DMS79 (cell line): ENCODE results near the gene COL4A3.
"Not testable (repeated sequence)": the region's sequence is repeated elsewhere in the genome, so short reads cannot be mapped to it uniquely, and the experiment has no call there.

Experiments used
- DNase-seq: peaks from one replicate; lab custom pipeline; 2025; lab: John Stamatoyannopoulos, UW

Gene COL4A3

DNA sequence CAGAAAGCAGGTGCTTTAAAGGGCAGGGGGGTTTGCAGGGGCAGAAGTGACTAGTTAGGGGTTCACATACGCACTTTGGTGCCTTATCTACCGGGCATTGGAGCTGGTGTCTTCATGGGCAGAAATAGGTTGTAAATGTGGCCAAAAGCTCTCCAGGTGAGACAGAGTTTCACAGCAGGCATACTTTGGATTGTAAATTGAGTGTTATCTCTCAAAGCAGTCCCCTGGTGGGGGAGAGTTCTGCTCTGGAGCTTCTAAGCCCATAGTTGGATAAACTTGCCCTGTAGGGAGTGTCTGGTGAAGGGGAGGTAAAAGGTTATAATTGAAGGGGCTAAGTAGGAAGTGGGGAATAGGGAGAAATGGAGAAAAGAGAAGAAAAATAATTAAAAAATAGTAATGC, 43.1 kb downstream of the COL4A3 start:
- DNase-seq = no peak

DNA sequence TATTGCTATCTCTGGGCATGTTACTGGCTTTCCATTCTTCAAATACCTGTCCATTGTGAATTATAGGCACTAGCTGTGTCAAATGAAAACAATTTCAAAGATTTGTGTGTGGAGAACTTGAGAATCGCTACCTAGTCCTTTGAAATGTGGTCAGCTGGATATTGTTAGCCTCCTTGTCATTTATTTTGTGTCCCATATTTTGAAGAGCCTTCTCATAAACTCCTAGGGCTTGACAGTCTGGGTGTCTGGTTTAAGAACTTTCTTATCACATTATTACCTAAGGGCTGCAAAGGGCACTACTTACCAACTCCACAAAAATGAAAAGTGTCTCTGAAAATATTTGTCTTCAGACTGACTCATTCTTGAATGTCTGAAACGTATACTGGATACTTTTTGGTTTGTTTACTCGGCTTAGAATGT, 50.2 kb downstream of the COL4A3 start:
- no peak for DNase-seq

DNA sequence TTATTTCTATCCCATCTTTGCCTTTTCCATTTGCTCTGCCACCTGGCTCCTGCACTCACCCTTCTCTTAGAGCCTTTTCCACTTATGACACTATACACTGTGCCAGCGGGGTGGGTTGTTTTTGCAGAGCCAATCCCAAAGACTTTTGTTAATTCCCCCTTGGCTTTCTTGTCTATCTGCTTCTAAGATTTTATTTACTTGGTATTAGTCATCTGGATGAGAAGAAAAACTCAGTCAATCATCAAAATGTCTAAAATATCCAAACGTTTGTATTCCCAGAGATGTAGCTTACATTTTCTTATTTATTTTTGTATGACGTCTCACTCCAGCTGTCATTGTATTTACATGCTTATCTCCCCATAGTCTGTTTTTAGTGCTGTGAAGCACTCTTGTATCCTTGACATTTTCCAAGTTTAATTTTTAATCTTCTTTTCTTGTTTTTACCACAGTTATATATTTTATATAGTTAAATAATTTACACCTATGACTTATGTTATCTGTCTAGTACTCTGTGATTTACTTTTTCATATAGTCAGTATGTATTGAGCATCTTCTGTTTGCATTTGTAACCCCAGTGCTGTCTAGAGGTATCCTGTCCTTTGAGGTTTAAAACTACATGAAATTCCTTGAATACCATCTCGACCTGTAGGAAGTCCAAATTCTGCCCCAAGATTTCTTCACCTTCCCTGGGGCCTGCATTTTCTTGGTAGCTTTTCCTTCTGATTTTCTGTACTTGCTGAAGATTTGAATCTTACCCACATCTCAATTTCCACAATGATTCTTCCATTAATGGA, 55.1 kb downstream of the COL4A3 start:
- DNase-seq = no peak

DNA sequence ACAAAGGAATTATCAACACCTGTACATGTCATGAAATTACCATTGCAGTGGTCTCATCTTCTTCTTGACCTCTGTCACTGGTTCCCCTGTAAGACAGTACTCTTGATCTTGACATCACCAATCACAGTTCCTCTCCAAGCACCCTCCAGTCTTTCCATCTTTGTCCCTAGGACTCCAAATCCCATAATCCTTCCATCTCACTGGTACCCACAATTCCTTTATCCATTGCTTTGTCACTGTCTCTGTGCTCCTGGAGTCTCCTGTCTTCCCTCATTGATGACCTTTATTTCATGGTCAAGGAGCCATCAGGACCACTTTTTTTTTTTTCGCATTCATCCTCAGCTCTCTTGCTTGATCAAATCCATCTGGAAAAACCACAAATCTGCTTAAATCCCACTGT, 56.7 kb downstream of the COL4A3 start:
- no peak for DNase-seq

DNA sequence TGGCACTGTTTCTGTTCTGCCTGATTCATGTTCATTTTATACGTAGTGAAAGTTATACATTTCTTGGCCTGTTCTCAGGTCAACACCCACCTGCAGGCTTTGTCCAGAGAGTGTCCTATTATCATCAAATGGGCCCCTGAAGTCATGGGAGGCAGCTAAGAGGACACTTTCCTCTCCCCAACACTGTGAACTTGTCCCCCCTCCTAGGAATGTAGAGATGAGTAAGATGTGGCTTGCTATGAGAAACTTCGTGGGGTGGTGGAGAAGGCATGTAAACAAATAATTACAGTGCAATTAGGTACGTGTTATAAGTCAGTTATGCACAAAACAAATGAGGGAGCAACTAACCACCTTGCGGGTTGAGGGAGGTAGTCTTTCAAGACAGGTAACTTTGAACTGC, 57.9 kb downstream of the COL4A3 start:
- no peak for DNase-seq

DNA sequence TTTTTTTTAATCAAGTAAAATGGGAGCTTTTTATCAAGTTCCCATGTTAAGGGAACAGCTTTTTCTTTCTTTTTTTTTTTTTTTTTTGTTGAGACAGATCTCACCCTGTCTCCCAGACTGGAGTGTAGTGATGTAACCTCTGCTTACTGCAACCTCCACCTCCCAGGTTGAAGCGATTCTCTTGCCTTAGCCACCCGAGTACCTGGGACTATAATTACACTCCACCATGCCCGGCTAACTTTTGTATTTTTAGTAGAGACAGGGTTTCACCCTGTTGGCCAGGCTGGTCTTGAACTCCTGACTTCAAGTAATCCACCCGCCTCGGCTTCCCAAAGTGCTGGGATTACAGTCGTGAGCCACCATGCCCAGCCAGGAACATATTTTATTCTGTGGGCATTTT, 61.2 kb downstream of the COL4A3 start:
- DNase-seq = not testable (repeated sequence)

DNA sequence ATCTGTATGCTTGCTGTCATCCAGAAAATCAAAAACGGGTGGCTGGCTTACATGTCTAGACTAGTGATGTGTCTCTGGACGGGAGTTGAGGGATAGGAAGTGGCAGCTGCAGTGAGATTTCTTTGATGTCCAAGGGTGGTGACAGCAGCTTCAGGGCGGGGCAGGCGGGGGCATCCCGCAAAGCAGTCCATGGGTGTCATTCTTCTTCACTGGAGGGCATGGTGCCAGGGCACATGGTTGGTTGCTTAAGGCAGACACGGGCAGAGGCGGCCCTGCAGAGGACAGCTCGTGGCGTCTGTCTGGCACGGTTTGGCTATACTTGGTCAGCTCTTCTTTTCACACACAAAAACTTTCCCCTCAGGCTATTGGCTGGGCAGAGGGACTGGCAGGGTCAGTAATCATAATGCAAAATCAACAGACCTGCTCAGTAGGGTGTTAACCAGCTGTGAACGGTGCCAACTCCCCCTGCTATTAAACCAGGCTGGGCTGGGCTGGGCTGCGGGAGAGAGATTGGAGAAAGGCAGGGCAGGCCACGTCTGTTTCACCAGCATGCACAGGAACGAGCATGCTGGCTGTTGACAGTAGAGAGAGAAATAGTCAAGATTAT, 63.7 kb downstream of the COL4A3 start:
- no peak for DNase-seq

DNA sequence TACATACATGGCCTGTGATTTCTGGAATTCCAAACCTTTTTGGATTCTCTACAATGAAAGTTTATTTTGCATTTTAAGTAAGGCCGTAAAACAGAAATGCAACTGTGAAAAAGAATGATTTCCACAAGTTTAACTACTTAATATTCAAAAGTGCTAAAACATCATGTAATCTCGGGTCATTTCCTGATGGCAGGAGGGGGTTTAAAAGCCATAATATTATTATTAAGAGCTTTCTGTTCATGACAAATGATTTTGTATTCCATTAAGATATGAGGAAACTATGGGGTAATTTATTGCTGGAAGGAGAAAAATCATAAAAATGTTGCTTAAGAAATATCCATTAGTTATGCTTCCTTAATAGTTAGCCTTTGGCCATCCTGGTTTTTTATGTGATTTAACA, 65.7 kb downstream of the COL4A3 start:
- no peak for DNase-seq

DNA sequence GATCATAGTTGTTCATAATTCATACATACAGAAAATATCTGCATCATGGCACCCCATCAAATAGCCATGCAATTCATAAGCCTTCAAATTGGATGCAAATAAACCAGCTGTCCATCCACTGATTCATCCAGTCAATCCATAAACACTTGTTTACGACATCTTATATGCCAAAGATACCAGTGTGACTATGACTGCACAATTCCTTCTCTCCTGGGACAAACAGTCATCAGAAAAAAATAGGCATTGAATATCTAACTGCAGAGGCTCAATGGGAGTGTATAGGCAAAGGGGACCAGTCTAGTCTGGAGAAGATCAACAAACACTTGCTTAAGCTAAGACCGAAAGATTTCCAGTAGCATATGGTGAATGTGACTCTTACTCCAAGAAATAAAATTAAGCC, 70.0 kb downstream of the COL4A3 start:
- no peak for DNase-seq

DNA sequence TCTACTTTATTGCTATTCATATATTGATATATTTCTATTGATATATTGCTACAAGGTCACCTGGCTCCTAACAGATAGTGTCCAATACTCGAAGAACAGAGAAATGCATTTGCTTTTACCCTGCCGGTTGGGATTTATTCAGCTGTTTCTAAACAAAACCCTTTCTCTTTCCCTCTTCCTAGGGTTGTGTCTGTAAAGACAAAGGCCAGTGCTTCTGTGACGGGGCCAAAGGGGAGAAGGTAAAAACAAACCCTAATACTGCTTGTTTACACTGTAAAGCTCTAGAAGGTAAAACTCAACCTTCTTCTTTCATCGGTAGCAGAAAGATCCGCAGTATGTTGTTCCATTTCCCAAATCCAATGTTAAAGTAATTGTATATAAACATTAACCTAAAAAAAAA, 73.4 kb downstream of the COL4A3 start:
- DNase-seq = no peak

DNA sequence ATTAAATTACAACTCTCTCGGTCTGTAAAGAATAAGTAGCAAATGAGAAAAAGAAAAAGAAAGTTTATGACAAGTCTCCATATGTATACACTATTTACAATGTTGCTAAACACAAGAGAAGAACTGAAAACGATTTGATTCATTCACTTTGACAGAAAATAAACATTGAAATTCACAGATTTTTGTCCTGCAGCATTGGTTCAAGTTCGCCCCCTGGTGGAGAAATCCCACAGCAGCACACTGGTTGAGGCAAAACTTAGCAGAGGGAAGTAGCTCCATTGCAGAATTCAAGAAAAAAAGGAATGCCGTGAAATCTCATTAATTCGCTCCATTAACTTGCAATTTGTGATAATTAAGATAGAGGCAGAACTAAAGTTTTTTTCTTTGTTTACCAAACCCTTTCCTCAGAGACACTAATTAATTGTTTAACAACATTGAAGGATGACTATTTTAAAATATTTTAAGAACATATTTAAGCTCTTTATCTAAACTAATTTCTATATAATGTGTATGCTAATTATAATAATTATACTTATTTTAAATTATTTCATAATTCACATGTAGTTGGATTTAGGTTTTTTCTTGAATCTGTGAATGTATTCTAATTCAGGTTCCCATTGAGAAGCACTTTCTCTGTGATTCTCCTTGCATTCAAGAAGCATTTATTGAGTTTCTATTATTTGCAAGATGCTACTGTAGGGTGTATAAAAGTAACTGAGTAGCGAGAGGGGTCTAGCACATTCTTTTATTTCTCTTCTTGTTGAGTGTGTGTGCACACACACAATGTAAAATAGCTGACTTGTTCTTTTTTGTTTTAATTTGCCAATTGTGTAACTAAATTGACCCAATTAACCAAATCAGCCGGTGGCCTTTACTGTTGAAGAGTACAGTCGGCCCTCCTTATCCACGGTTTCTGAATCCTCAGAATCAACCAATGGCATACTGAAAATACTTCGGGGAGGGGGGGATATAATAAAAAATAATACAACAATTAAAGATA, 74.1 kb downstream of the COL4A3 start:
- DNase-seq = no peak

DNA sequence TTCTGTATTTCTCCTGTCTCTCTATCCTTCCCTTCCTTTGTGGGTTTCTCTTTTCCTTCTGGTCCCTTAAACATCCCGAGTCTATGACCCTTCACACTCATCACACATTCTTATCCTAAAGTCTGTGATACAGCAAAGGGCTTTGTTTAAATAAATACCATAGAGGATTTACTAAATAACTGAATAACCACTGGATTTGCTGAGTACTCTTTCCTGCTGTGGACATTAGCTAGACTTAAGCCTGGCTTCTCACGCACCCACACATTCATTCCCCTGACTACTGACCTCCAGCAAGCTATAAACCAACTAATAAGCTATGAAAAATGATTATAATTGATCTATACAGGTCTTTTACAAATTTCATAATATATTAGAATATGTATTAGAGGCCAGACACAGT, 76.6 kb downstream of the COL4A3 start:
- no peak for DNase-seq

DNA sequence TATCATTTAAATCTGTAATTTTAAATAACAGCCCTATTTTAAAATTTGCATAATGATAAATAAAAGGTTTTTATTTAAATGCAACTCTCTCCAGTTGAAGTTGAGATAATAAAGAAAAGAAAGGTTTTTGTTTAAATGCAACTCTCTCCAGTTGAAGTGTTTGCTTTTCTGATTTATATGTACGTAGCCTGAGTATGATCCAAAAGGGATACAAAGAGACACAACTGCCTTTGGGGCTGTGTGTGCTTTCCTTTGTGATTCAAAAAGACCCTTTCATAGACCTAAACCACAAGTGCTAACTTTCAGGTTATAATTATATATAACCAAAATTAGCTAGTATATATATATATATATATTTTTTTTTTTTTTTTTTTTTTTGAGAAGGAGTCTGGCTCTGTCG, 84.5 kb downstream of the COL4A3 start:
- no peak for DNase-seq

DNA sequence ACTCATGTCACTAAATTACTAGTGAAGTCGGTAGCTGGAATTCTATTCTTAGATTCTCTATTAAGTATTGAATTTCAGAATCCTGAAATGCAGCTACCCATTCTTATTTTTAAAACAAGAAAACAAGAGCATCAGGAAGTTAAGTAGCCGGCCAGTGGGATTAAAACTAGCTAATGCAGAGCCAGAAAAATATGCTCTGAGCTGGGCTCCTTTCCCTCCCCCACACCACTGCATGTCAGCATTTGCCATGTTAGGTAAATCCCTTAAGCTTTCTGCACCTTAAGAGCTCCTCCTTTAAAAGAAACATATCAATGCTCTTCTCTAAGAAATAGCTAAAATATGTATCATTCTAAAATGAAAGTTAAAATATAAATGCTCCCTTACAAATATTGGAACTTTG, 88.4 kb downstream of the COL4A3 start:
- DNase-seq = no peak

DNA sequence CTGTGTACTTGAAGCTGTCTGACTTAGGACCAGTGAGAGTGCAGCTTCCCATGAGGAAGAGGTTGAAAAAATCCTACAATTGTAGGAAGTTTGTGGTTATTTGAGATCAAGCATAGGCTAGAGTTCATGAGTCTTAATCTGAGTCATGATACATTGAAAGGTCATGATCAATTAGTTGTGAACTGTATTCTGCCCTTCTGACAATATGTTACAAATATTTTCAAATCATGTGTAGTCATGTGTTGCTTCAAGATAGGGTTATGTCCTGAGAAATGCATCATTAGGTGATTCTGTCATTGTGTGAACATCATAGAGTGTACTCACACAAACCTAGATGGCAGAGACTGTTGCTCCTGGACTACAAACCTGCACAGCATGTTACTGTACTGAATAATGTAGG, 92.2 kb downstream of the COL4A3 start:
- no peak for DNase-seq

DNA sequence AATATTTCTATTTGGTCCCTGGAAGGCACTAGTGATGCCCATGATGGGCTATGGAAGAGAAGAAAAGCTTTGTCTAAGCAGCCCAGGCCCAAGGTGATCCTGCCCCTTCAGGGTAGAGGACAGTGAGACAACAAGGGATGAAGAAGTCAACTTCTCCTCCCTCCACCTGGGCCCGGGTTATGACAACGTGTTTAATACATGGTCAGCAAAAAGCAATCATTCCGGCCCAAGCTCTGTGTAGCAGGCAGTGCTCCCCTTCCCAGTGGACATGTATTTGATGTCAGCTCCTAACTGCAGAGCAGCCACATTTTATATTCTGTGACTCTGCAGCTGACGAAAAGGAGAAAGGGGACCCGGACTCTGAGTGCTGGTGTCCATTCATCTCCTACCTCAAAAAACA, 93.4 kb downstream of the COL4A3 start:
- no peak for DNase-seq

DNA sequence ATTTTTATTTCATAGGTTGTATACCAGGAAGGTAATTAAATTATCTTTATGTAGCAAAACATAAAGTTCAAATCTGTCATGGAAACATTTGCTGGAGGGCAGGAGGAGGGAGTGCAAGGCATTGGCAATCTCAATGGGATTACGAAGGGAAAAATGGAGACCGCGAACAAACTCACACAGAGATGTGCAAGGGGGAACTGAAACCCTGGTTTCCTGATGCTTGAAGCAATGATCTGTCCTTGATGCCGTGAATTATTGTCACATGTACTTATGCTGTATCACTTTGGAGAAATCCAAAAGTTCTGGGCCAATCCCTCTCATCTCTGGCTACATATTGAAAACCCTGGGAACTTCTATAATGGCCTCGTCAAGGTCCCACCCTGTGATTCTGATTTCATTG, 95.6 kb downstream of the COL4A3 start:
- DNase-seq = no peak

DNA sequence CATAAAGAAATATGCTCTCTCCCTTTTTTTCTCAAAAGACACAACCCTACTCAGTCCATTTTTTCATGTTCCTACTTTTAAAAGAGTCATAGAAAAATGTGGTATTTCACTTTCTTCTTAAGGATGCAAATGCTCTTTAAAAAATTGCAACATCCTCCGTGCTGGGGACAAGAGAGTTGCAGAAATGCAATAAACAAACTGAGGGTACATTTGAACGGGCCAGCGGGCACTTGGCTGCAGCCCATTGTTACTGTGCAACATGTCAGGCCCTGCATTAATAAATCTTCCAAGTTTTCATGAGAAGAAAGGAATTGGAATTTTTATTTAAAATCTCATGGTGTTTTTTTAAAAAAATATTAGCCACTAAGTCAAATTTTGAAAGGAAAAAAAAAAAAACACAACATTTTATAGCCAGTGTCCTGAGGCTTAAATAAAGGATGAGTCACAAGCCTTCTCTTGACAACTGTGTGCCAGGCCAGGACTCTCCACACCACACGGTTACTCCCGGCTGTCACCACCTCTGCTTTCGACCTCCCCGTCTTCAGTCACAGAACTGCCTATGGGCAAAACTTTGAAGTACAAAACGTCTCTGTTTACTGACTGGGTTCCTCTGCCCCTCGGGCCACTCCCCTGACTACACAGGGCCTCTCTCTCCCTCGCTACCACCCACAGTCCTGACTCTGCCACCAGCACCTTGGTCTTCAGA, 103.1 kb downstream of the COL4A3 start:
- no peak for DNase-seq

DNA sequence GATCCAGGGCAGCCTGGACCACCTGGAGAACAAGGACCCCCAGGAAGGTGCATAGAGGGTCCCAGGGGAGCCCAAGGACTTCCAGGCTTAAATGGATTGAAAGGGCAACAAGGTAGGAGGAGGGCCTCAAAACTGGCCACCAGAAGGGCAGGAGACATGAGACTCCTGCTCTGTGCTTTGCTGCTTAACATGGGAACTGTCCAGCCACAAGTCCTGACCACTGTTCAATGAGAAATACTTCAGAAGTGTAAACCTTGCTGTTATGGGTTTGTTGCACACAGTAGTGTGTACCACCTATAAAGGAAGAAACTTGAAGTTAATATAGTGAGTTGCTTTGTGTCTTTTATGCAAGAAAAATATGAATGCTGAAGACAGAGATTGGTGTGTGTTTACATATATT, 116.5 kb downstream of the COL4A3 start:
- no peak for DNase-seq

DNA sequence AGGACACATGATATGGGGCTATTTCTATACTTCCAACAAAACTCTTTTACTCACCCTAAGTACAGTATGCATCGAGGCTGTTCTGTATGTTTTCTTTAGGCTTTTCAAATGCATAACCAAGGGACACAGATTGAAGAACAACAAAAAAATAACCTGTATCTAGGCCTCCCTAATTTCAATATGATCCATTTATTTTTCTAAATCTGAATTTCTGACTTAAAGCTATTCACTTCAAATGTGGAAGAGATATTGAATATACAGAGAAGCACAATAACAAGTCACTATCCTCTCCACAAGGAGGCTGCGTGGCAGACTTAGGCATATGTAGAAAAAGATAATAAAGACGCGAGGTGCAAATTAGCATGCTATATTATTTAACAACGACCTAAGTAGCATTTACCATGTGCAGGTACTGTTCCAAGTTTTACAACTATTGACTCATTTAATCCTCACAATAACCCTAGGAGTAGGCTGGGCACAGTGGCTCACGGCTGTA, 121.4 kb downstream of the COL4A3 start:
- DNase-seq = no peak

DNA sequence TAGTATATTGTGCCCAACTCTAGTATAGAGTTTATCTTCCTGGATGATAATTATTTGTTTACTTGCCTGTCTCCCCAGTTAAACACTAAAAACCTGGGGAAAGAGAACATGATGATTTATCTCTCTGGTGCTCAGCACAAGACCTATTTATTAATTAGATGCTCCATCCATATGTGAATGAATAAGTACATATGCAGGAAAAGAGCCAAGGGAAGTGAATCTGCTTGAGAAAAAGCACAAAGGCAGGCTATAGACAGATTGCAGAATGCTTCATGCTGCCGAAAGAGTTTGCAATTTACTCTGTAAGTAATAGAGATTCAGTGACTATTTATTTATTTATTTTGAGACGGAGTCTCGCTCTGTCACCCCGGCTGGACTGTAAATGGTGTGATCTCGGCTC, 123.3 kb downstream of the COL4A3 start:
- DNase-seq = no peak

DNA sequence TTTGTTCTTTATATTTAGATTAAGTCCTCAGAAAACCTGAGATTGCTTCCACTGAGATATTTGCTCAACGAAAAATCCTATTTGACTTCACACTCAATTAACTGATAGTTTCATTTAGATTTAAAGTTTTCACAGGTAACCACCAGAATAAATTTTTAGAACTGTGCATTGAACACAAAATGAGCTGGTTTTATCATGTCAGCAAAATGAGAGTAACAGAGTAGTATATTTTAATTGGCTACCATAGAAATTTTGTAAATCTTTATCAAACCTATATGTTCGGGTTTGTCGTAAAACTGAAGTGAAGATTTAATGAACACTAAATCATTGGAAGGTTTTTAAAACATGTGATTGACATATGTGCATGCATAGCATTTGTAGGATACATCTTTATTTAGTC, 127.9 kb downstream of the COL4A3 start:
- no peak for DNase-seq
